WTC11 (cell line): ENCODE measurements around the gene AFP. TPM values are rescaled to one million over a fixed set of nuclear protein-coding genes. Genes with fewer than 3 reads are reported as not detected.

Experiments
- ATAC-seq: fragments of 200-7000 bp; cut with Tn5 transposase; 2 replicates; pipeline ENCODE4 v1.10.0; 2021; ENCODE audit warnings: mild to moderate bottlenecking, moderate library complexity
- CTCF ChIA-PET: fragments of 300-600 bp; sonication (Branson Sonifier 250); formaldehyde crosslinking; loops from one replicate; lab custom pipeline; 2021; ENCODE audit warnings: antibody characterized with exemption; lab: Charles Lee
- POLR2A ChIA-PET: fragments of 350-600 bp; sonication (Branson Sonifier 250); formaldehyde crosslinking; loops from one replicate; lab custom pipeline; 2021; ENCODE audit warnings: antibody characterized with exemption; lab: Charles Lee
- DNase-seq: peaks from one replicate; pipeline ENCODE4 v3.0.0; 2021; ENCODE audit warnings: low spot score
- H3K27ac Mint-ChIP-seq: 2 replicates; pipeline ENCODE4 v1.8.0; 2021; ENCODE audit warnings: mixed read lengths
- H3K27me3 Mint-ChIP-seq: 2 replicates; pipeline ENCODE4 v1.8.0; 2021; ENCODE audit warnings: low read depth, mild to moderate bottlenecking, moderate library complexity, mixed read lengths
- H3K36me3 Mint-ChIP-seq: 2 replicates; pipeline ENCODE4 v1.8.0; 2021; ENCODE audit warnings: mixed read lengths
- H3K4me1 Mint-ChIP-seq: 2 replicates; pipeline ENCODE4 v1.8.0; 2022; ENCODE audit warnings: mixed read lengths
- H3K4me3 Mint-ChIP-seq: 2 replicates; pipeline ENCODE4 v1.8.0; 2021; ENCODE audit warnings: mild to moderate bottlenecking, moderate library complexity, mixed read lengths
- H3K9me3 Mint-ChIP-seq: 2 replicates; pipeline ENCODE4 v1.8.0; 2021; ENCODE audit warnings: mixed read lengths
- ELF4 ChIP-seq: sonication (generic); formaldehyde crosslinking; IDR thresholded peaks from 2 replicates; pipeline ENCODE4 v1.8.1; 2022; ENCODE audit warnings: low read depth, mild to moderate bottlenecking, moderate library complexity, missing genetic modification reagents
- FOXP1 ChIP-seq: sonication (generic); formaldehyde crosslinking; IDR thresholded peaks from 2 replicates; pipeline ENCODE4 v1.8.0; 2022; ENCODE audit warnings: missing genetic modification reagents, mild to moderate bottlenecking, moderate library complexity, borderline replicate concordance
- GABPB1 ChIP-seq: sonication (generic); formaldehyde crosslinking; IDR thresholded peaks from 2 replicates; pipeline ENCODE4 v1.8.1; 2023; ENCODE audit warnings: mild to moderate bottlenecking, missing genetic modification reagents
- HMGA2 ChIP-seq: fragments of 250-450 bp; sonication (Bioruptor Pico); IDR thresholded peaks from 2 replicates; pipeline ENCODE4 v1.4.0; 2021; ENCODE audit warnings: mild to moderate bottlenecking, moderate library complexity
- JUN ChIP-seq: sonication (generic); formaldehyde crosslinking; IDR thresholded peaks from 2 replicates; pipeline ENCODE4 v1.8.0; 2023; ENCODE audit warnings: mild to moderate bottlenecking, missing genetic modification reagents
- NFATC4 ChIP-seq: fragments of 250-450 bp; sonication (Bioruptor Pico); IDR thresholded peaks from 2 replicates; pipeline ENCODE4 v1.9.0; 2021; ENCODE audit warnings: mild to moderate bottlenecking
- NR3C1 ChIP-seq: sonication (generic); formaldehyde crosslinking; conservative IDR thresholded peaks from 2 replicates; pipeline ENCODE4 v1.8.1; 2023; ENCODE audit warnings: low read depth, mild to moderate bottlenecking, missing genetic modification reagents
- PRRX2 ChIP-seq: fragments of 250-450 bp; sonication (Bioruptor Pico); IDR thresholded peaks from 2 replicates; pipeline ENCODE4 v1.8.0; 2021; ENCODE audit warnings: mild to moderate bottlenecking
- RELA ChIP-seq: sonication (generic); formaldehyde crosslinking; IDR thresholded peaks from 2 replicates; pipeline ENCODE4 v1.8.1; 2022; ENCODE audit warnings: missing genetic modification reagents, mild to moderate bottlenecking, borderline replicate concordance
- RORB ChIP-seq: fragments of 250-450 bp; sonication (Bioruptor Pico); IDR thresholded peaks from 2 replicates; pipeline ENCODE4 v1.9.0; 2021; ENCODE audit warnings: mild to moderate bottlenecking
- SP1 ChIP-seq: sonication (generic); formaldehyde crosslinking; conservative IDR thresholded peaks from 2 replicates; pipeline ENCODE4 v1.8.1; 2022; ENCODE audit warnings: missing genetic modification reagents
- TCF7 ChIP-seq: sonication (generic); formaldehyde crosslinking; IDR thresholded peaks from 2 replicates; pipeline ENCODE4 v1.8.0; 2022; ENCODE audit warnings: mild to moderate bottlenecking, low read depth, missing genetic modification reagents, moderate library complexity
- TEAD4 ChIP-seq: sonication (generic); formaldehyde crosslinking; IDR thresholded peaks from 2 replicates; pipeline ENCODE4 v1.8.0; 2022; ENCODE audit warnings: mild to moderate bottlenecking, missing genetic modification reagents
- ZNF138 ChIP-seq: sonication (generic); formaldehyde crosslinking; conservative IDR thresholded peaks from 2 replicates; pipeline ENCODE4 v1.8.1; 2022; ENCODE audit warnings: mild to moderate bottlenecking, moderate library complexity, missing genetic modification reagents
- ZNF219 ChIP-seq: sonication (generic); formaldehyde crosslinking; IDR thresholded peaks from 2 replicates; pipeline ENCODE4 v1.8.0; 2023; ENCODE audit warnings: missing genetic modification reagents, mild to moderate bottlenecking, borderline replicate concordance
- ZNF671 ChIP-seq: fragments of 250-450 bp; sonication (Bioruptor Pico); IDR thresholded peaks from 2 replicates; pipeline ENCODE4 v1.8.0; 2021; ENCODE audit warnings: mild to moderate bottlenecking
- total RNA-seq: library from RNA; stranded (reverse); gene quantifications from 3 replicates; pipeline ENCODE4 v1.2.3, GENCODE V29; 2021
- TF ChIP-seq, protein P1 (sequence below): sonication (generic); formaldehyde crosslinking; IDR thresholded peaks from 2 replicates; pipeline ENCODE4 v1.8.1; 2022; ENCODE audit warnings: low read depth, missing genetic modification reagents, borderline replicate concordance
- TF ChIP-seq, protein P2 (sequence below): sonication (generic); formaldehyde crosslinking; IDR thresholded peaks from 2 replicates; pipeline ENCODE4 v1.8.0; 2022; ENCODE audit warnings: mild to moderate bottlenecking, missing genetic modification reagents
- TF ChIP-seq, protein P3 (sequence below): sonication (generic); formaldehyde crosslinking; IDR thresholded peaks from 2 replicates; pipeline ENCODE4 v1.8.0; 2022; ENCODE audit warnings: missing genetic modification reagents
- TF ChIP-seq, protein P4 (sequence below): fragments of 200-600 bp; IDR thresholded peaks from 2 replicates; pipeline ENCODE4 v1.8.0; 2022; ENCODE audit warnings: antibody characterized with exemption
- TF ChIP-seq, protein P5 (sequence below): sonication (generic); formaldehyde crosslinking; IDR thresholded peaks from 2 replicates; pipeline ENCODE4 v1.8.0; 2022; ENCODE audit warnings: mild to moderate bottlenecking, missing genetic modification reagents
- TF ChIP-seq, protein P6 (sequence below): sonication (generic); formaldehyde crosslinking; IDR thresholded peaks from 2 replicates; pipeline ENCODE4 v1.8.1; 2023; ENCODE audit warnings: mild to moderate bottlenecking, missing genetic modification reagents, moderate library complexity

The AFP gene
- total RNA-seq, 1 experiment from 2014 or later = 1.8 TPM

DNA sequence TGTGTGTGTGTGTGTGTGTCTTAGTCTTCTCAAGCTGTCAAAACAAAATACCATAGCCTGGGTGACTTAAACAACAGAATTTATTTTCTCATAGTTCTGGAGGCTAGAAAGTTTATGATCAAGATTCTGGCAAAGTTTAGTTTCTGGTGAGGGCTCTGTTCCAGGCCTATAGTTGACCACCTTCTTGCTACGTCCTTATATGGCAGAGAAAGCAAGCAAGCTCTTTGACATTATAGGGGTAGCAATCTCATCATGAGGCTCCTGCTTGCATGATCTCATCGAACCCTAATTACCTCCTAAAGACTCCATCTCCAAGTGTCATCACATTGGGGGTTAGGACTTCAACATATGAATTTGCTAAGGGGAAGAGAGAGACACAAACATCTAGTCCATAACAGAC is 6.9 kb upstream of the AFP start:
- no peaks in the 10 kb centered on the region for H3K4me1 Mint-ChIP-seq
- CTCF ChIA-PET = interaction anchor here (1.2 kb wide), 1 partner anchor 88 kb away, joined by 3 read pairs; no protein-coding TSS in a partner anchor

DNA sequence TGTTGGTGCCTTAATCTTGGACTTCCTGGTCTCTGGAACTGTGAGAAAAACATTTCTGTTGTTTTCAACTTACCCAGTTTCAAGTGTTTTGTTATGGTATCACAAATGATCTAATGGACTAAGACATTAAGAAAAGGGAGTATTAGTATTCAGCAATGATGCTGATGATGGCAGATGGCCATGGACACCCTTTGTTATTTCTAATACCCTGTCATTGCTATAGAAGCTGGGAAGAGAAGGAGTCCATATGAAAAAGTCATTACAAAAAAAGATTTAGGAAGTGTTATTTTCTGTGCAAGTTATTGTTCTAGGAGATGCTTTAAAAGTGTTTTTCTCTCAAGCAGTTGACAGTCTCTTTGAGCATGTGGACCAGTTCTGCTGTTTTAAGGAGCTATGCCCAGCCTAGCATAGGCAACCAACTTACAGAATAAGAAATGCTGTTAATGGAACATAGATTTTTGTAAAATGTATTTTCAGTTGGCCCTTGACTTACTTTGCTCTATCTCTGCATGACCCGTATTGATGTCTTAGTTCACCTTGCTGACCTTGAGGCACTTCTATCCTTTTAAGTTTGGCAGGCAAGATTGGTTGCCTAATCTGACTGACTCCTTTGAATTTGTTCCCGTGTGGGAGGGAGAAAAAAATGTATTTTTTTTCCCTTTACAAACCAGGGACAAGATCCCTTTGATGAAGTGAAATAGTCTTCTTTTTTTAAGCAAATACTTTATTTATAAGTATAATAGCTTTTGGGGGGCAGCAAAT is 6.0 kb upstream of the AFP start:
- POLR2A ChIA-PET = no interaction called here
- TF ChIP-seq, protein P1, sequence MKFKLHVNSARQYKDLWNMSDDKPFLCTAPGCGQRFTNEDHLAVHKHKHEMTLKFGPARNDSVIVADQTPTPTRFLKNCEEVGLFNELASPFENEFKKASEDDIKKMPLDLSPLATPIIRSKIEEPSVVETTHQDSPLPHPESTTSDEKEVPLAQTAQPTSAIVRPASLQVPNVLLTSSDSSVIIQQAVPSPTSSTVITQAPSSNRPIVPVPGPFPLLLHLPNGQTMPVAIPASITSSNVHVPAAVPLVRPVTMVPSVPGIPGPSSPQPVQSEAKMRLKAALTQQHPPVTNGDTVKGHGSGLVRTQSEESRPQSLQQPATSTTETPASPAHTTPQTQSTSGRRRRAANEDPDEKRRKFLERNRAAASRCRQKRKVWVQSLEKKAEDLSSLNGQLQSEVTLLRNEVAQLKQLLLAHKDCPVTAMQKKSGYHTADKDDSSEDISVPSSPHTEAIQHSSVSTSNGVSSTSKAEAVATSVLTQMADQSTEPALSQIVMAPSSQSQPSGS (CRISPR knock-in tag) = no peak
- TF ChIP-seq, protein P2, sequence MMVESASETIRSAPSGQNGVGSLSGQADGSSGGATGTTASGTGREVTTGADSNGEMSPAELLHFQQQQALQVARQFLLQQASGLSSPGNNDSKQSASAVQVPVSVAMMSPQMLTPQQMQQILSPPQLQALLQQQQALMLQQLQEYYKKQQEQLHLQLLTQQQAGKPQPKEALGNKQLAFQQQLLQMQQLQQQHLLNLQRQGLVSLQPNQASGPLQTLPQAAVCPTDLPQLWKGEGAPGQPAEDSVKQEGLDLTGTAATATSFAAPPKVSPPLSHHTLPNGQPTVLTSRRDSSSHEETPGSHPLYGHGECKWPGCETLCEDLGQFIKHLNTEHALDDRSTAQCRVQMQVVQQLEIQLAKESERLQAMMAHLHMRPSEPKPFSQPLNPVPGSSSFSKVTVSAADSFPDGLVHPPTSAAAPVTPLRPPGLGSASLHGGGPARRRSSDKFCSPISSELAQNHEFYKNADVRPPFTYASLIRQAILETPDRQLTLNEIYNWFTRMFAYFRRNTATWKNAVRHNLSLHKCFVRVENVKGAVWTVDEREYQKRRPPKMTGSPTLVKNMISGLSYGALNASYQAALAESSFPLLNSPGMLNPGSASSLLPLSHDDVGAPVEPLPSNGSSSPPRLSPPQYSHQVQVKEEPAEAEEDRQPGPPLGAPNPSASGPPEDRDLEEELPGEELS (CRISPR knock-in tag) = no peak
- TF ChIP-seq ELF4 = no peak
- TF ChIP-seq NFATC4 (CRISPR knock-in tag) = no peak
- TF ChIP-seq, protein P3, sequence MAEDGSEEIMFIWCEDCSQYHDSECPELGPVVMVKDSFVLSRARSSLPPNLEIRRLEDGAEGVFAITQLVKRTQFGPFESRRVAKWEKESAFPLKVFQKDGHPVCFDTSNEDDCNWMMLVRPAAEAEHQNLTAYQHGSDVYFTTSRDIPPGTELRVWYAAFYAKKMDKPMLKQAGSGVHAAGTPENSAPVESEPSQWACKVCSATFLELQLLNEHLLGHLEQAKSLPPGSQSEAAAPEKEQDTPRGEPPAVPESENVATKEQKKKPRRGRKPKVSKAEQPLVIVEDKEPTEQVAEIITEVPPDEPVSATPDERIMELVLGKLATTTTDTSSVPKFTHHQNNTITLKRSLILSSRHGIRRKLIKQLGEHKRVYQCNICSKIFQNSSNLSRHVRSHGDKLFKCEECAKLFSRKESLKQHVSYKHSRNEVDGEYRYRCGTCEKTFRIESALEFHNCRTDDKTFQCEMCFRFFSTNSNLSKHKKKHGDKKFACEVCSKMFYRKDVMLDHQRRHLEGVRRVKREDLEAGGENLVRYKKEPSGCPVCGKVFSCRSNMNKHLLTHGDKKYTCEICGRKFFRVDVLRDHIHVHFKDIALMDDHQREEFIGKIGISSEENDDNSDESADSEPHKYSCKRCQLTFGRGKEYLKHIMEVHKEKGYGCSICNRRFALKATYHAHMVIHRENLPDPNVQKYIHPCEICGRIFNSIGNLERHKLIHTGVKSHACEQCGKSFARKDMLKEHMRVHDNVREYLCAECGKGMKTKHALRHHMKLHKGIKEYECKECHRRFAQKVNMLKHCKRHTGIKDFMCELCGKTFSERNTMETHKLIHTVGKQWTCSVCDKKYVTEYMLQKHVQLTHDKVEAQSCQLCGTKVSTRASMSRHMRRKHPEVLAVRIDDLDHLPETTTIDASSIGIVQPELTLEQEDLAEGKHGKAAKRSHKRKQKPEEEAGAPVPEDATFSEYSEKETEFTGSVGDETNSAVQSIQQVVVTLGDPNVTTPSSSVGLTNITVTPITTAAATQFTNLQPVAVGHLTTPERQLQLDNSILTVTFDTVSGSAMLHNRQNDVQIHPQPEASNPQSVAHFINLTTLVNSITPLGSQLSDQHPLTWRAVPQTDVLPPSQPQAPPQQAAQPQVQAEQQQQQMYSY = no peak
- TF ChIP-seq RELA = no peak
- TF ChIP-seq ZNF138 (CRISPR knock-in tag) = no peak
- TF ChIP-seq, protein P4, sequence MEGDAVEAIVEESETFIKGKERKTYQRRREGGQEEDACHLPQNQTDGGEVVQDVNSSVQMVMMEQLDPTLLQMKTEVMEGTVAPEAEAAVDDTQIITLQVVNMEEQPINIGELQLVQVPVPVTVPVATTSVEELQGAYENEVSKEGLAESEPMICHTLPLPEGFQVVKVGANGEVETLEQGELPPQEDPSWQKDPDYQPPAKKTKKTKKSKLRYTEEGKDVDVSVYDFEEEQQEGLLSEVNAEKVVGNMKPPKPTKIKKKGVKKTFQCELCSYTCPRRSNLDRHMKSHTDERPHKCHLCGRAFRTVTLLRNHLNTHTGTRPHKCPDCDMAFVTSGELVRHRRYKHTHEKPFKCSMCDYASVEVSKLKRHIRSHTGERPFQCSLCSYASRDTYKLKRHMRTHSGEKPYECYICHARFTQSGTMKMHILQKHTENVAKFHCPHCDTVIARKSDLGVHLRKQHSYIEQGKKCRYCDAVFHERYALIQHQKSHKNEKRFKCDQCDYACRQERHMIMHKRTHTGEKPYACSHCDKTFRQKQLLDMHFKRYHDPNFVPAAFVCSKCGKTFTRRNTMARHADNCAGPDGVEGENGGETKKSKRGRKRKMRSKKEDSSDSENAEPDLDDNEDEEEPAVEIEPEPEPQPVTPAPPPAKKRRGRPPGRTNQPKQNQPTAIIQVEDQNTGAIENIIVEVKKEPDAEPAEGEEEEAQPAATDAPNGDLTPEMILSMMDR = no peak
- TF ChIP-seq ZNF219 (CRISPR knock-in tag) = no peak
- no peak for TF ChIP-seq SP1
- TF ChIP-seq, protein P5, sequence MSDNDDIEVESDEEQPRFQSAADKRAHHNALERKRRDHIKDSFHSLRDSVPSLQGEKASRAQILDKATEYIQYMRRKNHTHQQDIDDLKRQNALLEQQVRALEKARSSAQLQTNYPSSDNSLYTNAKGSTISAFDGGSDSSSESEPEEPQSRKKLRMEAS (CRISPR knock-in tag) = no peak
- TF ChIP-seq TEAD4 (CRISPR knock-in tag) = no peak
- no peak for TF ChIP-seq RORB (CRISPR knock-in tag)
- no peak for TF ChIP-seq JUN
- no peak for TF ChIP-seq GABPB1 (CRISPR knock-in tag)
- no peak for TF ChIP-seq HMGA2
- TF ChIP-seq, protein P6, sequence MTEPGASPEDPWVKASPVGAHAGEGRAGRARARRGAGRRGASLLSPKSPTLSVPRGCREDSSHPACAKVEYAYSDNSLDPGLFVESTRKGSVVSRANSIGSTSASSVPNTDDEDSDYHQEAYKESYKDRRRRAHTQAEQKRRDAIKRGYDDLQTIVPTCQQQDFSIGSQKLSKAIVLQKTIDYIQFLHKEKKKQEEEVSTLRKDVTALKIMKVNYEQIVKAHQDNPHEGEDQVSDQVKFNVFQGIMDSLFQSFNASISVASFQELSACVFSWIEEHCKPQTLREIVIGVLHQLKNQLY (CRISPR knock-in tag) = no peak
- TF ChIP-seq FOXP1 (CRISPR knock-in tag) = no peak
- no peak overlapping the region for H3K4me3 Mint-ChIP-seq
- CTCF ChIA-PET = no interaction called here
- no peak for DNase-seq
- ATAC-seq = no peak
- no peaks in the 10 kb centered on the region for H3K36me3 Mint-ChIP-seq
- H3K9me3 Mint-ChIP-seq = no peaks in the 10 kb centered on the region
- no peak overlapping the region for H3K27ac Mint-ChIP-seq
- no peaks in the 10 kb centered on the region for H3K27me3 Mint-ChIP-seq
- H3K4me1 Mint-ChIP-seq = no peaks in the 10 kb centered on the region

More for the DNA sequence above, 6.9 kb upstream of the AFP start:
- Mint-ChIP-seq H3K27ac (no peak overlapping the region), H3K36me3 (no peaks in the 10 kb centered on the region), H3K4me3 (no peak overlapping the region), H3K27me3 (no peaks in the 10 kb centered on the region), H3K9me3 (no peaks in the 10 kb centered on the region)
- TF ChIP-seq NR3C1 (no peak), PRRX2 (CRISPR knock-in tag) (no peak), TCF7 (no peak), GABPB1 (CRISPR knock-in tag) (no peak), ZNF671 (CRISPR knock-in tag) (no peak)
- TF ChIP-seq, protein P5 (CRISPR knock-in tag) = no peak
- ATAC-seq (no peak), DNase-seq (no peak)
- POLR2A ChIA-PET = no interaction called here
